HuH-7.5 (cell line): ENCODE data around the gene SEPHS1.
A peak's percentile ranks its signal among the peaks of the same experiment; 100 is the strongest.
"Not testable (repeated sequence)": the region's sequence is repeated elsewhere in the genome, so short reads cannot be mapped to it uniquely, and the experiment has no call there.

Experiments
- DNase-seq: peaks from one replicate; pipeline ENCODE4 v3.0.0; 2011; ENCODE audit warnings: low spot score

The SEPHS1 gene

GRCh38 chr10:13360587-13360986, 12.5 kb upstream of the SEPHS1 start:
- DNase-seq = no peak

GRCh38 chr10:13356392-13356791, 8.3 kb upstream of the SEPHS1 start:
- DNase-seq = no peak

- DNase-seq = no peak
These were observed 6.7 kb upstream of the SEPHS1 start for GRCh38 chr10:13354783-13355182.

- DNase-seq = peak; percentile 47
These were observed 4.4 kb upstream of the SEPHS1 start for GRCh38 chr10:13352519-13352918.

GRCh38 chr10:13351340-13351915, 3.3 kb upstream of the SEPHS1 start:
- DNase-seq = no peak

GRCh38 chr10:13349463-13350274, 1.6 kb upstream of the SEPHS1 start:
- peak; percentile 53 for DNase-seq

- DNase-seq = peak; percentile 70
These were observed 465 bp downstream of the SEPHS1 start for GRCh38 chr10:13347500-13348156.

GRCh38 chr10:13347043-13347499, 1.0 kb downstream of the SEPHS1 start:
- DNase-seq = peak; percentile 42

GRCh38 chr10:13346283-13347042, 1.6 kb downstream of the SEPHS1 start:
- DNase-seq = peak; percentile 41

GRCh38 chr10:13340626-13341376, 7.3 kb downstream of the SEPHS1 start:
- no peak for DNase-seq

GRCh38 chr10:13340068-13340467, 8.0 kb downstream of the SEPHS1 start:
- no peak for DNase-seq

- DNase-seq = no peak
These were observed 9.5 kb downstream of the SEPHS1 start for GRCh38 chr10:13338390-13339110.

GRCh38 chr10:13337827-13338196, 10.3 kb downstream of the SEPHS1 start:
- DNase-seq = no peak

- DNase-seq = no peak
These were observed 10.8 kb downstream of the SEPHS1 start for GRCh38 chr10:13337128-13337826.

GRCh38 chr10:13335881-13336280, 12.2 kb downstream of the SEPHS1 start:
- DNase-seq = no peak

GRCh38 chr10:13334556-13334955, 13.5 kb downstream of the SEPHS1 start:
- no peak for DNase-seq

GRCh38 chr10:13331646-13332045, 16.4 kb downstream of the SEPHS1 start:
- no peak for DNase-seq

GRCh38 chr10:13330980-13331379, 17.1 kb downstream of the SEPHS1 start:
- DNase-seq = not testable (repeated sequence)

- DNase-seq = no peak
These were observed 18.5 kb downstream of the SEPHS1 start for GRCh38 chr10:13329565-13329964.

- DNase-seq = no peak
These were observed 19.5 kb downstream of the SEPHS1 start for GRCh38 chr10:13328613-13329012.
